Measurements from ENCODE around the gene DYSF. TPM values are rescaled to one million over a fixed set of nuclear protein-coding genes. Genes with fewer than 3 reads are reported as not detected.
"Not testable (repeated sequence)": the region's sequence is repeated elsewhere in the genome, so short reads cannot be mapped to it uniquely, and the experiment has no call there.

Gene DYSF
- total and polyA plus RNA-seq, 2 donors from 2014 or later = 11.3 to 19.8 TPM

GRCh38 chr2:71486881-71487640, 33.7 kb downstream of the DYSF start:
- Histone ChIP-seq H3K36me3 (ENCODE audit: control insufficient read depth in 2 of 3, insufficient read depth in 3 of 3, low read length in 3 of 3) (no peaks in the 10 kb centered on the region), H3K9me3 (ENCODE audit: control insufficient read depth in 2 of 3, insufficient read depth in 1 of 3, low read length in 3 of 3) (no peaks in the 10 kb centered on the region), H3K9ac (ENCODE audit: low read length in 3 of 3) (no peak overlapping the region), H3K27ac (ENCODE audit: low read depth in 2 of 2, low read length in 2 of 2) (no peak overlapping the region), H3K4me1 (ENCODE audit: control insufficient read depth in 2 of 3, insufficient read depth in 2 of 3, low read depth in 1 of 3, low read length in 3 of 3) (no peaks in the 10 kb centered on the region), H3K27me3 (ENCODE audit: control insufficient read depth, insufficient read depth, low read length) (no peaks in the 10 kb centered on the region), H3K4me3 (ENCODE audit: low read length in 3 of 3) (no peak overlapping the region)
- no peak for FAIRE-seq
- no peak for DNase-seq
- intact Hi-C loops (cut with DNase I) = no loop called here
- TF ChIP-seq CTCF (IDR thresholded peaks at IDR 0.05; ENCODE audit: borderline replicate concordance, extremely low read depth, insufficient read depth) = no peak

DNA sequence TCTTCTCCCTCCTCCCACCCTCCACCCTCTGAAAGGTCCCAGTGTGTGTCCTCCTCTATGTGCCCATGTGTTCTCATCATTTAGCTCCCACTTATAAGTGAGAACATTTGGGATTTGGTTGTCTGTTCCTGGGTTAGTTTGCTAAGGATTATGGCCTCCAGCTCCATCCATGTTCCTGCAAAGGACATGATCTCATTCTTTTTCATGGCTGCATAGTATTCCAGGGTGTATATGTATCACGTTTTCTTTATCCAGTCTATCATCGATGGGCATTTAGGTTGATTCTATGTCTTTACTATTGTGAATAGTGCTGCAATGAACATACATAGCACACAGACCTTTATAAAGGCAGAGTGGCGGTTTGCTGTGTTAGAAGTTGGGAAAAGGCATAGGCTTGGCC, 38.2 kb downstream of the DYSF start:
- H3K4me3 ChIP-seq (ENCODE audit: low read length in 3 of 3); H3K9me3 ChIP-seq (ENCODE audit: control insufficient read depth in 2 of 3, insufficient read depth in 1 of 3, low read length in 3 of 3); H3K27ac ChIP-seq (ENCODE audit: low read depth in 2 of 2, low read length in 2 of 2); DNase-seq; H3K27me3 ChIP-seq (ENCODE audit: control insufficient read depth, insufficient read depth, low read length); H3K4me1 ChIP-seq (ENCODE audit: control insufficient read depth in 2 of 3, insufficient read depth in 2 of 3, low read depth in 1 of 3, low read length in 3 of 3); intact Hi-C loops (cut with DNase I); H3K36me3 ChIP-seq (ENCODE audit: control insufficient read depth in 2 of 3, insufficient read depth in 3 of 3, low read length in 3 of 3); H3K9ac ChIP-seq (ENCODE audit: low read length in 3 of 3); FAIRE-seq: not testable (repeated sequence)

DNA sequence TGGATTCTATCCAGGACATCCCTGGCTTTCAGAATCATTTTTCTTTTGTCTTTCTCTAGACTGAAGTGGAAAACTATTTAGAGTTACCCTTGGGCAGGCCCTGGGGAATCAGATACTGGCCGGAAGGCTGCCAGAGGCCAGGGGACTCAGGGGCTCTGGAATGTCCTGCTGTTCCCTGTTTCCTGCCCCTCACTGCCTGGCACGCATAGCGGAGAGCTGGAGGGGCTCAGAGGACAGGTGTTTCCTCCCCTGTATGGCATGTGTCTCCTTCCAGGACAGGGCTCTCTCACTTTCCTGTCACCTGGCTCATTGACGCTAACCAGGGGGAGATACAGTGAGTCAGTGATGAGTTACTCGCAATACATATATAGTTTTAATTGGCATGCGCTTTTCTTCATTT, 38.8 kb downstream of the DYSF start:
- H3K9me3 ChIP-seq (ENCODE audit: control insufficient read depth in 2 of 3, insufficient read depth in 1 of 3, low read length in 3 of 3) = no peaks in the 10 kb centered on the region
- H3K27ac ChIP-seq (ENCODE audit: low read depth in 2 of 2, low read length in 2 of 2) = no peak overlapping the region
- peak in 1 of 5 donors; percentile 27 for DNase-seq
- TF ChIP-seq CTCF (IDR thresholded peaks at IDR 0.05; ENCODE audit: borderline replicate concordance, extremely low read depth, insufficient read depth) = no peak
- FAIRE-seq = no peak
- no peaks in the 10 kb centered on the region for H3K27me3 ChIP-seq (ENCODE audit: control insufficient read depth, insufficient read depth, low read length)
- no peak overlapping the region for H3K4me3 ChIP-seq (ENCODE audit: low read length in 3 of 3)
- H3K36me3 ChIP-seq (ENCODE audit: control insufficient read depth in 2 of 3, insufficient read depth in 3 of 3, low read length in 3 of 3) = no peaks in the 10 kb centered on the region
- intact Hi-C loops (cut with DNase I) = no loop called here
- no peaks in the 10 kb centered on the region for H3K4me1 ChIP-seq (ENCODE audit: control insufficient read depth in 2 of 3, insufficient read depth in 2 of 3, low read depth in 1 of 3, low read length in 3 of 3)
- H3K9ac ChIP-seq (ENCODE audit: low read length in 3 of 3) = no peak overlapping the region

DNA sequence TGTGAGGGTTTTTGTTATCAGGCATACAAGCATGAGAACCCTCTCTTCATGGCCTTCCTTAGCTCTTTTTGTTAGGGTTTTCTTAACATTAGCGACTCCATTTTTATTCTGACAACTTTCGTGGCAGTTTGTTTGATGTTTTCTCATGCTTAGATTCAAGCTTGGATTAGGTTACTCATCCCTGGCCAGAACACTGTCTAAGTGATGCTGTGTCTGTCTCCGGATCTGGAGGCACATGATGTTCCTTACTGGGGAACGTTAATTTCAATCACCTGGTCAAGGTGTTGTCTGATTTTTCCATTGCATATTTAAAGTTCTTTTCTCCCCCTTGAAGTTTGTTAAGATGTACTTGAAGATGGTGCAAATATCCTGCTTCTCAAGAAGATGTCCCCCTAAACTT, 40.7 kb downstream of the DYSF start:
- H3K27me3 ChIP-seq (ENCODE audit: control insufficient read depth, insufficient read depth, low read length) = no peaks in the 10 kb centered on the region
- no peak overlapping the region for H3K4me3 ChIP-seq (ENCODE audit: low read length in 3 of 3)
- no peaks in the 10 kb centered on the region for H3K4me1 ChIP-seq (ENCODE audit: control insufficient read depth in 2 of 3, insufficient read depth in 2 of 3, low read depth in 1 of 3, low read length in 3 of 3)
- no peaks in the 10 kb centered on the region for H3K9me3 ChIP-seq (ENCODE audit: control insufficient read depth in 2 of 3, insufficient read depth in 1 of 3, low read length in 3 of 3)
- intact Hi-C loops (cut with DNase I) = no loop called here
- no peak overlapping the region for H3K27ac ChIP-seq (ENCODE audit: low read depth in 2 of 2, low read length in 2 of 2)
- H3K9ac ChIP-seq (ENCODE audit: low read length in 3 of 3) = no peak overlapping the region
- FAIRE-seq (no peak), DNase-seq (no peak)
- TF ChIP-seq CTCF (IDR thresholded peaks at IDR 0.05; ENCODE audit: borderline replicate concordance, extremely low read depth, insufficient read depth) = no peak
- no peaks in the 10 kb centered on the region for H3K36me3 ChIP-seq (ENCODE audit: control insufficient read depth in 2 of 3, insufficient read depth in 3 of 3, low read length in 3 of 3)

All from kidney (tissue), 14 donors.